Stimulated activated CD8-positive, alpha-beta memory T cell treated with anti-CD3 and anti-CD28 coated beads, Interleukin-4, amount 100 ng/mL, for 1 hour (primary cell): ENCODE results near the gene GNLY.
A peak's percentile ranks its signal among the peaks of the same experiment; 100 is the strongest.
"Not testable (repeated sequence)": the region's sequence is repeated elsewhere in the genome, so short reads cannot be mapped to it uniquely, and the experiment has no call there.

Experiments used
- DNase-seq, 2 donors: peaks; one replicate each; pipeline ENCODE4 v3.0.0-alpha.2; 2020; ENCODE audit warnings: low read depth in 2 of 2, low spot score in 1 of 2

GNLY gene

DNA sequence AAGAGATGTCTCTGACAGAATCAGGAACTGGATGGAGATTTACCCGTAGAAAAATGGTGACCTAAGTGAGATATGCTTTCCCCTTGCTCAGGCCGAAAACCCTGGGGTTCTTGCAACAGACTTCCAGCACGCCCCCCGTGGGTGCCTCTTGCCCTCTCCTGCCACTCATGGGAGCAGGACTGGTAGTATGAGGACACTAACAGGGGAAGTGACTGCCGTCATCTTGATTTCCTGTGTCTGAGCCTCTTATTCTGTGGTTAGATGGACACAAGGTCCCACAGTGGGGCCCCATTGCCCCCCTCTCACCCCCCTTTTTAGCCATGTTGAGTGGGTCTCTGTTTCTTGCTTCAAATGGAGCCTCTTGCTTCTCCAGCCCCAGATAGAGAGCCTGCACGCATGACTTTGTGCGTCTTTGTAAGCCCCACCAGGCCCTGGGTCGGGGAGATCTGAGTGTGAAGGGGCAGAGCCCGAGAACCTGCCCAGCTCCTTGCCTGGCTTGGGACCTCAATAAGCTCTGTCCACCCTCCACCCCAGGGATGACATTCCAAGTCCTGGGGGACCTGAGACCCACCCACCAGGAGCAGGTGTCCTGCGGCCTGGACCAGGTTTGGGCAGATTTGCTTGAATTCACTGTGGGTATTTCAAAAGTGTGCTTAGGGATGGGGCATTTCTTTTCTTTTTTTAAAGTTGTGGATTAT lies 12.6 kb downstream of the GNLY start:
- DNase-seq, result no peak

DNA sequence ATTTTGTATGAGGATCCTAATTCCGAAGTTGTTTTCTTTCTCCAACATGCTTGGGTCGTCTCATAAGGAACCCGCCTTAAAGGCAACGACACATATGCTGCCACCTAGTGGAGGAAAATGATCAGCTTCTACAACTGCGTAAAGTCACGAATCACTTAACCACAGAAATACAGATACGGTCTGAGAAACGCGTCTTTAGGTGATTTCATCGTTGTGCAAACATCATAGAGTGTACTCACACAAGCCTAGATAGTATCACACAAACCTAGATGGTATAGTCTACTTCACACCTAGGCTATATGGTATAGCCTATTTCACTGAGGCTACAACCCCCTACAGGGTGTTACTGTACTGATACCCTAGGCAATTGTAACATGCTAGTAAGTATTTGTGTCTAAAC lies 13.1 kb downstream of the GNLY start:
- peak; percentile 27 to 32 for DNase-seq

DNA sequence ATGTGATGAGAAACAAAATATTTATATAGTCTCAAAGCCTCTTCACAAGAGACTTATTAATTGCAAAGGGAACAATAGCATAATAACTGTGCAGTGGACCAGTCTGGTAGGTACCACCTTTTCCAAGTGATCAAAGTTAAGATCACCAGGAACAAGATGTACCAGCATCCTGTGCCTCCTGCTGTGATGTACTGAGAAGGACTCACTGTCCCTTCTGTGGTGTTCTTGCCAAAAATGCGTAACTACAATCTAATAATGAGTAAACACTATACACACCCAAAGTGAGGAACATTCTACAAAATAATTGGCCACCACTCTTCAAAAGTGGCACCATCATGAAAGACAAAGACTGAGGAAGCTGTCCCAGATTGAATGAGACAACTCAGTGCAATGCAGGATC lies 14.5 kb downstream of the GNLY start:
- DNase-seq, result no peak

DNA sequence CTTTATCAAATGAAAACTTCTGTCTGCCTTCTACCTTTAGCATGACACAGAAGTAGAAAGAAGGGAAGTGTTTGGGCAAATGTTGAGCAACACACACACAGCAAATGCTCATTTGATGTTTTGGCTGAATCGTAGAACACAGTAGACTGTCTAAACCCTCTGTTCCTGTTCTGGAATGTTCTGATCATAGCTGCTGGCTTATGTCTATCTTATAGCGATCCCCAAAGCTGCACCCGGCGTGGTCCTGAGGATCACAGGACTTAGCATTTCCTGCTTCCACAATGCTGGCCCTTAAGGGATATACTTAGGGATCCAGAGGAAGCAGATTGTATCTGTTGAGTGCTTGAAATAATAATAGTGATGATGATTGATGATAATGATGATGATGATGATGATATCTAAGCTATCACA lies 15.2 kb downstream of the GNLY start:
- DNase-seq, result no peak

DNA sequence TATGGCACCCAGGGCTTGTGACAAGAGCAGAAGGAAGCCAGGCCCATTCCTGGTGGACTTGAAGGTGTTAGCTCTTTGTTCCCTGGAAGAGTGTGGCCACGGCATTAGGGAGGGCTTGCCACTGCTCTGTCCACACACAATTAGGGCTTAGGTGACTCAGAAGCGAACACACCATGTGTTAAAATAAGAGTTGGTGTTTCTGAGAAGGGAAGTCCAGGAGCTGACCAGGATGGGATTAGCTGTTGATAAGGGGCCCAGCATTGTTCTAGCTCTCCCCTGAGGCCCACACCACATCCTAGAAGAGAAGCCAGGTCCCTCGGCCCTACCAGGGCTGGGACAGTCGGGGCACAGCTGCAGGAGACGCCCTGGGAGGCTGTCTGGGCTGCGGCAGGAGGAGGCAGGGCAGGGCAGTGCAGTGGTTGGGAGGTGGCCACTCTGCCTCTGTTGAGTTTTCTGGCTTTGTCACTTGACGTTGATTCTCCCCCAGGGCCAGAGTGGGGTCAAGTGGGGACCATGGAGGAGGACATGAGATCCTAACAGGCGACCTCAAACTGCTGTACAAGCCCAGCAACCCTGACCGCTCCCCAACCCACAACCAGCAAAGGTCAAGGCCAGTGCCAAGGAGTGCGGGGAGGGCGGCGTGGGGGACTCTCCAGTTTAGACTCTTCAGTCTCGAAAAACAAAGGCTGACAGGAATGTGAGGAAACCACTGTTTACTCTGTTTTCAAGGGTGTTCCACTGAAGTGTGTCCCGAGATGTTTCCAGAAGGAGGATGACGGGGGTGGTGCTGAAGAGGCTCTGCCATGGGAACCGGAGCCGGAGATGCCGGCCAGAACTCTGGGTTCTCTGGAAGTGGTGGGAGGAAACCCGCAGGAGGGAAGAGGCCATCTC lies 16.8 kb downstream of the GNLY start:
- no peak for DNase-seq

DNA sequence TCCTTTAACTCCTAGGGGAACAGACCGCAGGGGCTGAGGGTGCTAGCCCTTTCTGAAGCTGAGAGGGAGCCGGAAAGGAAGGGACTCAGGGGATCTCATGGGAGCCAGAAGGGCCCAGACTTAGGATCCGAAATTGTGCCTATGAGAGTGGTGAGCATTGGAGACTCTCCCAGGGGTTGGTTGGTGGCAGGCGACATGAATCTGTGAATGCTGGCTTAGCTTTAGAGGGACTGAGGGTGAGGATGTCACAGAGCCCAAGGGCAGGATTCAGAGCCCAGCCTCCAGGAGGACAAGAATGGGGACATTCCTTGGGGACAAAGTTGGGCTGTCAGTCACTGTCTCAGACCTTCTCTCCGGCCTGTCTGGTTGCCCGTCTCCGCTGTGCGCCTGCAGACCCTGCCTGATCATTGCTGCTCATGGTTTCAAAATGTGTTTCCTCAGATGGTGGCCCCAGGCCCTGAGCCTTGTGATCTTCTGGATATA lies 17.5 kb downstream of the GNLY start:
- no peak for DNase-seq

DNA sequence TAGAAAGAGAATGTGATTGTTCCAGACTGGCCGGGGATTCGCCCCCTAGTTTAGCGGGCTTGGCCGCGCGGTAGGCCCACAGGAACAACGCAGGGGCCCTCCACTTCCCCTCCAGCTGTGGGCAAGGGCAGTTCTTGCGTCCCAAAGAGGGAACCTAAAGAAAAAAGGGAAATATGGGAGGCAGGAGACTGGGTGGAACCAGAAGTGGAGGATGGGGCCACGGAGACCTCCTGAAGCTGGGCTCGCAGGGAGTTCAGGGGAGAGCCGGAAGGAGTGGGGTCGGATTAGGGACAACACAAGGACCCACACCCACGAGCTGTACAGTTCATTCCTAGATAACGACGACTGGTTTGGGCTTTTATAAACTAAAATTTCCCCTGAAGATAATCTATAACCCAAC lies 18.2 kb downstream of the GNLY start:
- DNase-seq, result no peak

DNA sequence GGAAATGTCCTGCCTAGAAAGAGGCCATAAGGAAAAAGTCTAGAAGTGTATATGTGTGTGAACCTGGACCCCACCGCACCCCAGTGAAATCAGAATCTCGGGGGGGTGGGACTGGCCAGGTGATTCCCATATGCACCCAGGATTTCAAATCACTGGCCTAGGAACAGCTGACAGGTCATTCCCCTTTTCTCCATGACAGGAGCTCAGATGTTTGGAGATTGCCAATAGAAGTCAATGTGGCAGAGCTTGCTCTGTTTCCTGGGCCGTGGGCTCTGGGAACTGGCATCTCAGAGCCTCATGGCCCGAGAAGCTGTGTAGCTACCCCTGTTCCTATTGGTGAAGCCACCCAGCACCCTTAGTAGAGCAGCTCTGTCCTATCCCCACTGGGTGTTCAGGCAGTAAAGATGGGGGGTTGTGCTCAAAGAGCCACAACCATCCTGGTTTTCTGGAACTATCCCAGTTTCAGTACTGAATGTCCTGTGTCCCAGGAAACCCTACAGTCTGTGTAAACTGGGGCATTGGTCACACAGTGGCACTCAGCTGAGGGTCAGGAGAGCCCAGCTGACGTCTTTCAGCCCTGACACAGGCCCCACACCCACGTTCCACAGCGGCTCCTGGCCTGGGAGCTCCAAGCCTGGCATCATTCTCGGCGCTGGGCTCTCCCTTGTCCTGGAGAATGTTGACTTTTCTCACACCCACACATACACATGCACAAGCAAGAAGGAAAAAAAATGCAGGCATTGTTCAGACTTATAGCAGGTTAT lies 18.9 kb downstream of the GNLY start:
- DNase-seq, result no peak

DNA sequence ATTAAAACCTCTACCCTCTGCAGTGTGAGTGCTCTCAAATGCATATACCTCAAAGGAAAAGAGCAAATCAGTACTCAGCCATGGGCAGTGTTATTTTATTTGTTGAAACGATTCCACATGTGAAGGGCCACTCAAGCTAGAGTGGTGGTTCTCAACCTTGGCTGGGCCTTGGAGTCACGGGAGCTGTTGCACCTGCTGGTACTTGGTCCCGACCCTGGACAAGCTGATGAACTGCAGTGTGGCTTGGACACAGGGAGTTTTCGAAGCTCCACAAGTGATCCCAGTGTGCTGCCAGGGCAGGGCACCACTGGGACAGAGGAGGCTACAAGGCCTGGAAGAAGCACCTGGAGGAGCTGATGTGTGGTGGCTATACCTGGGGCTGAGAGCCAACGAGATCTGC lies 19.7 kb downstream of the GNLY start:
- no peak for DNase-seq

DNA sequence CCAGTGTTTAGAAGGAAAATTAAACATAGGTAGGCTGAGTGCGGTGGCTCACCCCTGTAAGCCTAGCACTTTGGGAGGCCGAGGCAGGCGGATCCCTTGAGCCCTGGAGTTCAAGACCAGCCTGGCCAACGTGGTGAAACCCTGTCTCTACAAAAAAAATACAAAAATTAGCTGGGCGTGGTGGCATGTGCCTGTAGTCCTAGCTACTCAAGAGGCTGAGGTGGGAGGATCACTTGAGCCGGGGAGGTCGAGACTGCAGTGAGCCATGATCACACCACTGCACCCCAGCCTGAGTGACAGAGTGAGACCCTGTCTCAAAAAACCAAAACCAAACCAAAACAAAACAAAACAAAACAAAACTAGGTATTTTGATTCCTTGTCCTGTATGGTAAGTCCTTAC lies 20.3 kb downstream of the GNLY start:
- DNase-seq, result not testable (repeated sequence)

DNA sequence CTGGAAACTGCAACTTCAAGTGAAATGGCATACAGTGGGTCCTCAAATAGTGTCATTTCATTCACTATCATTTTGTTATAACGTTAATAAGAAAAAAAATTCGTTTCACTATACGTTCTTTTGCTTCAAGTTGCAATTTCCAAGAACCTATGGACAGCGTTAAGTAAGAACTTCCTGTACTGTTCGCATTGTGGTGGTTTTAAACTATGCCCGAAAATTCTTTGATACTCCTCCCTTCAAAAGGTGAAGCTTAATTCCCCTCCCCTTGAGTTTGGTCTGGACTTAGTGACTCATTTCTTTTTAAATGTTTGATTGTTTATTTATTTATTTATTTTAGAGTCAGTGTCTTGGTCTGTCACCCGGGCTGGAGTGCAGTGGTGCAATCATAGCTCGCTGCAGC lies 20.7 kb downstream of the GNLY start:
- no peak for DNase-seq

DNA sequence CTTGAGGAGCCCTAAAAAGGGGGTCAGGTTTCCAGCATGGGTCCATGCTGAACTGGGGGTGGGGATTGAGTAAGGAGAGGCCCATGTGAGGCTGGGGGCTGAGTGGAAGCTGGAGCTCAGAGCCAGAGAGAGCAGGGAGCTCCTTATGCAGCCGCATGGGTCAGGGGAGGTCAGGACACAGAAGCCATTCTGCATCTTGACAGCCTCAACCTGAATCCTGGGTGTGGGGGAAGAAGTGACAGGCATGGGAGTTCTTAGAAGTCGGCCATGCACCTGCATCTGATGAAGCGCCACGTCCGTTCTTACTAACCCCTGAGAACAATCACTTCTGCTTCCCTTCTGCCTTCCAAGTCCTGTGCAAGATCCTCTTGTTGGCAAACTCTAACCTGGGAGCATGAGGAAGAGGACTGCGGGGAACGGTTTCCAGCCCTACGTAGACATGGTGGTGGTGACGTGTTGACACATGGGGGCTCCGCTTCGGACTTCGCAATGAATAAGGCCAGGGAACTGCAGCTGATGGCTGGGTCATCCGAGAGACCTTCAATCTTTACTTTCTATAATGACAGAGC lies 22.3 kb downstream of the GNLY start:
- DNase-seq, result no peak

DNA sequence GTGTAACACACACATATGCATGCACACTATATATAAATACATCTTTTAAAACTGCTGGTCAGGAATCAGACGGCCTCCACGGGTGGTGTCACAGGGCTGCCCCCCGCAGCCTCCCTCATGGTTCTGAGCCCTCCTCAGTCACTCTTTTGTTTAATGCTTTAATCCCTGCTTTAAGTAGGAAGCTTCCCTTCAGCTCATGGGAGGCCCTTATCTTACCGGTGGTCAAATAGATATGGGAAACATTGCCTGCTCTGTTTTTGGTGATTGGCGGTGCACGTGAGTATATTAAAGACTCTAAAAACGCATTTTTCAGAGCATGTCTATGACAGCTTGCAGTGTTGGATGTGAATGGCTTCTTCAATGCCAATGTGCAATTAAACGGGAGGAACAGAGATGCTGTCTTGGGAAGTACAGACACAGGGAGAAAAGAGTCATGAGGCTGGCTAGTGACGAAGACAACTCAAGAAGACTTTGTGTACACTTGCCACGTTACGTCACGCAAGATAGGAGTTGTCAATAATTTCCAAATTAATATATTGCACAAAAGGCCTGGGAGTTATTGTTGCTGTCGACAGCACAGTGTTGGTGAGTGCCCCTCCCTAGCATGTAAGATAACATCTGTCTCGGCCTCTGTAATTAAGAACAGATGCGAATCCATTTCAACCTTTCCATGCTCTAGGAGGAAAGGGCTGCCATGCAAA lies 23.3 kb downstream of the GNLY start:
- DNase-seq, result no peak

DNA sequence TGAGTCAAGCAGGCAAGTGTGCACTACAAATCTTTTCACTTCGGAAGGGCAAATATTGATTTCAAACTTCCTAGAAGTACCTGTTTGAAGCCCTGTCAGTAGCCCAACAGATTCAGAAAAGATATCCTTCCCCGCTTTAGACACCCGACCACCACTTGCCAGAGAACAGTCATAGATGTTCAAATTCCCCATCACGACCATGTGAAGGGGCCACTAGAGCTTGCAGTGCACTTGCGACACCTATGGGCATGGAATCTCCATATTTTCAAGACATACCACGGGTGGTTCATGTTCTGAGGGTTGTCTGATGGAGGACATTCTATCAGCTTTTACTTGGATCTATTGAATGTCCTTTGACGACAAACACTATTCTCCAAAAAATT lies 23.8 kb downstream of the GNLY start:
- no peak for DNase-seq

DNA sequence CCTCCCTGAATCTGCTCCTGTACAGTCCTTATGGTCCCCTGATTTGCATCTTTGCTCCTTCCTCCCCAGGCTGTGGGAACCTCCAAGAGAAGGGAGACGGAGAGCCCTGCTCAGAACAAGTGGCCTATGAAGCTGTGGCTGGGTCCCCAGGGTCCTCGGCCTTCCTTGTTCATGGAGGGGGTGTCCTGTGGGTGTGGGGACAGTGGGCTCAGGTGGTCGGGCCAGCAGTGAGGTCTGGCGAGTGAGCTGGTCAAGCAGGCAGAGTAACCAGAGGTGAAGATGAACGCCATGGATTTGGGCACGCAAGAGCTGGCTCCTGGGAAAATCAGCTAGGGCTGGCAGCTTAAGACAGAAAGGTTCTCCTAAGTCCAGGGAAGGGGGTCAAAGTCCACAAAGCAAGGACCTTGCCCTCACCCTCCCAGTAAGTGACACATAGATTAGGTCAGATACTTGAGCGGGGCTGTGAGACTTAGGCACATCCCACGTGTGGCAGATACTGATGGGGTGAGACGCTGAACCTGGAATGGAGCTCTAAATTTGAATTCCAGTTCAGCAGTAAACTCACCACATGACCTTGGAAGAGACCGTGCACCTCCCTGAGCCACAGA lies 24.8 kb downstream of the GNLY start:
- no peak for DNase-seq

DNA sequence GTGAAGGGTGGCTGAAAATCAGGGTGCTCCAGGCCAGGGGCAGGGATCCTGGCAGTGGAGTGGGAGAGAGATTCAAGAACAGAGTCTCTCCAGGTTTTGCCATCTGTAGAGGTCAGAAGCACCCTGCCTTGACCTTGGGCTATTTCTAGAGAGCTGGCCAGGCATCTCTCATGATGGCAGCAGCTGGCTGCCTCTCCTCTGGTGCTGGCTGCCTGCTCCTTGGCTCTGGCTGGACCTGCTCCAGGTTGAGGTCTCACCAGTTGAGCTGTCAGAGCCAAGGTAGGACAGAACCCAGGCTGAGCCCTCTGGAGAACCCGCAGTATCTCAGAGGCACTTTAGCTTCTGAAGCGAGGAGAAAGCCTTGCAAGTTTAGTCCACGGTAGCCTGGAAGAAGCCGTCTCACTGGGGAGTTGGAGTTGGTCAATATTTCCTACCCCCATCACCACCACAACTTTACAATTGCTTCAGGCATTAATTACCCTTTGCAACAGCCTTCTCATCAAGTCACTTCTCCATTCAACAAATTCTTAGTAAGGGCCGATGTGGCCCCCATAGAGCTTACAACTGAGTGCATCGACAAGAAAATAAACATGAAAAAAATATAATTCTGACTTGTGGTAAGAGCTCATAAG lies 25.6 kb downstream of the GNLY start:
- DNase-seq, result no peak

DNA sequence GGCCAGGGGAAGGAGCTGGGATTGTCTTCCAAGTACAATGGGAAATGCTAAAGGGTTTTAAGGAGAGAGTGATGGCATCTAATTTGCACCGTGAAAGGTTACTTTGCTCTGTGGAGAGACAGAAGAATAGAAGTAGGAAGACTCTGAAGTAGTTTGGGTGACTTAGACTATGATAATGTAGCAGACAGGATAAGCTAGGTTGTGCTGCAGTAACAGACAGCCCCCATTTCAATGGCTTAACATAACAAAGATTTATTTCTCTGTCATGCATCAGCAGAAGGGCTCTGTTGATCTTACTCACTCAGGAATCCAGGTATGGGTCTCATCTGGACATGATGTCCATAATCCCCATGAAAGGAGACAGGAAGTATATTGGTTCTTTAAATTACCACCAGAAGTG lies 26.4 kb downstream of the GNLY start:
- DNase-seq, result no peak

DNA sequence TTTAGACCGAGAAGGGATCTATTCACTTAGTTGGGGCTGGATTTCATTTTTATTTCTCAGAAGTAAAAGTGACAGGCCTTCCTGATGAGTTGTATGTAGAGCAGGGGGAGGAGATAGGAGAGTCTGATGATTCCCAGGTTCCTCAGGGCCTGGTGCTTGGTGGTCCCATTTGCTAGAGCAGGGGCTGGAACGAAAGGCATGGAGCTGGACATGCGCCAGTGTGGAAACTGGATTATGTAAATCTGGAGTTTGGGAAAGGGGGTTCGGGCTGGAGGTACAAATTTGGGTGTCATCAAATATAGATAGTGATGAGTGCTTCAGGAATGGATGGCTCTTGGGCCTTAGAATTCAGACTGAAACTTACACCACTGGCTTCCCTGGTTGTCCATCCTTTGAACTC lies 27.5 kb downstream of the GNLY start:
- DNase-seq, result no peak

DNA sequence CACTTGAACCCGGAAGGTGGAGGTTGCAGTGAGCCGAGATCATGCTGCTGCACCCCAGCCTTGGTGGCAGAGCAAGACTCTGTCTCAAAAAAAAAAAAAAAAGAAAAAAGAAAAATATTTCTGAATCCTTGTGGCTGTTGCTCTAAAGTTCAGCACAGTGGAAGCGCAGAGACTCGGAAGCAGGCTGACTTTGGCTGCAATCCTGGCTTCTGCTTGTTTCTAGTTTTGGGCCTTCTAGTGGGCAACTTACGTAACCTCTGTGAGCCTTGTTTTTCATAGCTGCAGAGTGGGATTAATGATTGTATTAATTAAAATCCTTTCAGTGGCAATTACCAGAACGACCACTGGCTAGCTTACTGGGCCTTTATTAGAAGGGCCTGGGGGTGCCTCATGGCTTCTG lies 28.4 kb downstream of the GNLY start:
- DNase-seq, result no peak
